Measurements from ENCODE around the gene RAB10.

The RAB10 gene

DNA sequence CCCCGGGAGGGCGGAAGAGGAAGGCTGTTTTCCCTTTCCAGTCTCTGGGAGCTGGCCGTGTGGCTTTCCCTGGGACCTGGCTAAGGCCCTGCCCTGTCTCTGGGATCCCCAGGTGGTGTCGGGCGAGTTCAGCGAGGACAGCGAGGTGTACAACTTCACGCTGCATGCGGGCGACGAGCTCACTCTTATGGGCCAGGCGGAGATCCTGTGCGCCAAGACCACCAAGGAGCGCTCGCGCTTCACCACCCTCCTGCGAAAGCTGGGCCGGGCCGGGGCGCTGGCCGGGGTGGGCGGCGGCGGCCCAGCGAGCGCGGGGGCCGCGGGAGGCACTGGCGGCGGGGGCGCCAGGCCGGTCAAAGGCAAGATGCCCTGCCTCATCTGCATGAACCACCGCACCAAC, 150.2 kb downstream of the RAB10 start:
- no peak for DNase-seq

DNA sequence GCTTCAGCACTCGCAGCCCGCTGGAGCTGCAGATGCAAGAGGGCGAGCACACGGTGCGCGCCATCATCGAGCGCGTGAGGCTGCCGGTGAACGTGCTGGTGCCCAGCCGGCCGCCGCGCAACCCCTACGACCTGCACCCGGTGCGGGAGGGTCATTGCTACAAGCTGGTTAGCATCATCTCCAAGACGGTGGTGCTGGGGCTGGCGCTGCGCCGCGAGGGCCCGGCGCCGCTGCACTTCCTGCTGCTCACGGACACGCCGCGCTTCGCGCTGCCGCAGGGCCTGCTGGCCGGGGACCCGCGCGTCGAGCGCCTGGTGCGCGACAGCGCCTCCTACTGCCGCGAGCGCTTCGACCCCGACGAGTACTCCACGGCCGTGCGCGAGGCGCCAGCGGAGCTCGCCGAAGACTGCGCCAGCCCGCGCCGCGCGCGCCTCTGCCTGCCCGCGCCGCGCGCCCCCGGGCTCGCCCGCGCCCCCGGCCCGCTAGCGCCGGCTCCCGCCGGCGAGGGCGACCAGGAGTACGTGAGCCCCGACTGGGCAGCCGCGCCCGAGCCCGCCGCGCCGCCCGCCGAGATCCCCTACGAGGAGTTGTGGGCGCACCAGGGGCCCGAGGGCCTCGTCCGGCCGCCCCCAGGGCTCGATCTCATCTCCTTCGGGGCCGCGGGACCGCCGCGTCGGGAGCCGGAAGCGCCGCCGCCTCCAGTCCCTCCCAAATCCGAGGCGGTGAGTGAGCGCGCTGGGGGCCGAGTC, 150.8 kb downstream of the RAB10 start:
- DNase-seq = no peak

- DNase-seq = no peak
Observed at GRCh38 chr2:26185304-26185928, 151.5 kb downstream of the RAB10 start.

GRCh38 chr2:26185954-26186770, 152.3 kb downstream of the RAB10 start:
- DNase-seq = no peak
